ENCODE measurements around the gene RECK.
"Not testable (repeated sequence)": the region's sequence is repeated elsewhere in the genome, so short reads cannot be mapped to it uniquely, and the experiment has no call there.

The RECK gene

GRCh38 chr9:36150574-36151315 is 114.0 kb downstream of the RECK start:
- in situ Hi-C loops (cut with MboI; ENCODE audit: low sequenced_read_pairs), result no loop called here

GRCh38 chr9:36151316-36152210 is 114.8 kb downstream of the RECK start:
- in situ Hi-C loops (cut with MboI; ENCODE audit: low sequenced_read_pairs), result no loop called here

- in situ Hi-C loops (cut with MboI; ENCODE audit: low sequenced_read_pairs), result no loop called here
Measured at GRCh38 chr9:36152741-36153438, 116.2 kb downstream of the RECK start.

- in situ Hi-C loops (cut with MboI; ENCODE audit: low sequenced_read_pairs), result no loop called here
Measured at GRCh38 chr9:36153746-36154145, 117.0 kb downstream of the RECK start.

- in situ Hi-C loops (cut with MboI; ENCODE audit: low sequenced_read_pairs), result no loop called here
Measured at GRCh38 chr9:36154331-36154952, 117.7 kb downstream of the RECK start.

DNA sequence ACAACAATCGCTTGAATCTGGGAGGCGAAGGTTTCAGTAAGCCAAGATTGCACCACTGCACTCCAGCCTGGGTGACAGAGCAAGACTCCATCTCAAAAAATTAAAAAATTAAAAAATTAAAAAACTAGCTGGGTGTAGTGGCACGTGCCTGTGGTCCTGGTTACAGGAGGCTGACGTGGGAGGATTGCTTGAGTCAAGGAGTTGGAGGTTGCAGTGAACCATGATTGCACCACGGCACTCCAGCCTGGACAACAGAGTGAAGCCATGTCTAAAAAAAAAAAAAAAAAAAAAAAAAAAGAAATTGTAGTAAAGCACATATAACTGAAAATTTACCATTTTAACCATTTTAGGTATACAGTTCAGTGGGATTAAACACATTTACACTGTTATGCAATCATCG is 119.4 kb downstream of the RECK start:
- in situ Hi-C loops (cut with MboI; ENCODE audit: low sequenced_read_pairs), result no loop called here

- in situ Hi-C loops (cut with MboI; ENCODE audit: low sequenced_read_pairs), result no loop called here
Measured at GRCh38 chr9:36158122-36158521, 121.4 kb downstream of the RECK start.

- in situ Hi-C loops (cut with MboI; ENCODE audit: low sequenced_read_pairs), result no loop called here
Measured at GRCh38 chr9:36158917-36159316, 122.2 kb downstream of the RECK start.

DNA sequence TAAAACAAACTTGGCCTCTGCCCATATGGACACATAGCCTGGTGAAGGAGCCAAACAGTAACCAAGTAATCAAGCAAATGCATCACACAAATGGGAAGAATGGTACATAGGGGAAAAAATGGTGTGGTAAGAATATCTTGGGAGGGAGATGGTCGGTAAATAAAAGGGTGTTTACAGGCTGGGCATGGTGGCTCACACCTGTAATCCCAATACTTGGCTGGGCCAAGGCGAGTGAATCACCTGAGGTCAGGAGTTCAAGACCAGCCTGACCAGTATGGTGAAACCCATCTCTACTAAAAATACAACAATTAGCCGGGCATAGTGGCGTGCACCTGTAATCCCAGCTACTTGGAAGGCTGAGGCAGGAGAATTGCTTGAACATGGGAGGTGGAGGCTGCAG is 122.8 kb downstream of the RECK start:
- in situ Hi-C loops (cut with MboI; ENCODE audit: low sequenced_read_pairs), result not testable (repeated sequence)

GRCh38 chr9:36160126-36160525 is 123.4 kb downstream of the RECK start:
- in situ Hi-C loops (cut with MboI; ENCODE audit: low sequenced_read_pairs), result loop anchor here (5.0 kb wide), 1 partner anchor 58 kb away; no protein-coding TSS in a partner anchor

GRCh38 chr9:36161187-36161586 is 124.5 kb downstream of the RECK start:
- in situ Hi-C loops (cut with MboI; ENCODE audit: low sequenced_read_pairs), result loop anchor here (5.0 kb wide), 1 partner anchor 59 kb away; no protein-coding TSS in a partner anchor

DNA sequence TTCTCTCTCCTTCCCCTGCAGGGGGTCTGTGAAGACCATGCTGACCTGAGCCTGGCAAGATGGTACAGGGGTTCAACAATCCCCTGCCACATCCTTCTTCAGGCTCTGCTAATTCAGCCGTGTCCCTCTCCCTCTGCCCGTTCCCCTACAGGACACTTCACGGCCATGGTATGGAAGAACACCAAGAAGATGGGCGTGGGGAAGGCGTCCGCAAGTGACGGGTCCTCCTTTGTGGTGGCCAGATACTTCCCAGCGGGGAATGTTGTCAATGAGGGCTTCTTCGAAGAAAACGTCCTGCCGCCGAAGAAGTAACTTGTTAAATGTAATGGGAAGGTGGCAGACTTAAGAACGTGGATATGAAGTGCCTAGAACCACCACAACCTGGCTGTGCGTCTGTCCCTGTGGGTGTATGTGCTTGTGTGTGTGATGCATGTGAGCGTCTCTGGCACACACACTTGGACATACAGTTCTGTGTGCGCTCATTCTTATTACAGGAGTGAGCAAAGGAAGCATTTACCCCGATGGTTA is 125.6 kb downstream of the RECK start:
- in situ Hi-C loops (cut with MboI; ENCODE audit: low sequenced_read_pairs), result loop anchor here (5.0 kb wide), 1 partner anchor 60 kb away; no protein-coding TSS in a partner anchor

DNA sequence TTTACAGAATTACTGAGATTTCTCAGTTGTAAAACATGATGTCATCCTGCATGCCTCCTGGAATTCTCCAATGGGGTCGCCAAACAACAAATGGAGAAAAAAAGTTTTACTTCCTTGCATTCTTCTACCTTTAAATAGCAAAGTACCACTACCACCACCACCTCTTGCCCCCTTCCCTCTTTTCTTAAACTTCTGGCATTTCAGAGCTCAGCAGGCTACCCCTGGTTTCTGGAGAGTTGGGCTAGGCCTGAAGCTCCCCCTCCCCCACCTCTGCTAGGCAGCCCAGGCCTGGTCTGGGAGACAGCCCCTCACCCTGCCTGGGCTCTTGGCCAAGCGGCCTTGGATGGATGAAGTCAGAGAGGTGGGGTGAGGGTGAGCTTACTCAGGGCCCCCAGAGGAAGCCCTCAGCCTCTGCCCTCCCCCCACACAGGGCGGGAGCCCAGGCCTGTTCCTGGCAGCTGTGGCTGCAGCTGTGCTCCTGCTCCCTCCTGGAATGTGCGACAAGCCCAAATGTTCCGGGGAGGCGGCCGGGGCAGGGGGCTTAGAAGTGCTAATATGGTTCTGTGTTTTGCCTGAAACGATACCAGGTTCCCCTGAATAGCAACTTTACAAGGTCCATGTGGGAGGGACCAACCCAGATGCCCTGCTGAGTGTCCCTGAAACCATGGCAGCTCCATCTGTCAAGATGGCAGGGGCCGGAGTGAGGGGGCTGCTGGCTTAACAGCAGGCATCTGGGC is 126.5 kb downstream of the RECK start:
- in situ Hi-C loops (cut with MboI; ENCODE audit: low sequenced_read_pairs), result loop anchor here (5.0 kb wide), 1 partner anchor 61 kb away; no protein-coding TSS in a partner anchor

DNA sequence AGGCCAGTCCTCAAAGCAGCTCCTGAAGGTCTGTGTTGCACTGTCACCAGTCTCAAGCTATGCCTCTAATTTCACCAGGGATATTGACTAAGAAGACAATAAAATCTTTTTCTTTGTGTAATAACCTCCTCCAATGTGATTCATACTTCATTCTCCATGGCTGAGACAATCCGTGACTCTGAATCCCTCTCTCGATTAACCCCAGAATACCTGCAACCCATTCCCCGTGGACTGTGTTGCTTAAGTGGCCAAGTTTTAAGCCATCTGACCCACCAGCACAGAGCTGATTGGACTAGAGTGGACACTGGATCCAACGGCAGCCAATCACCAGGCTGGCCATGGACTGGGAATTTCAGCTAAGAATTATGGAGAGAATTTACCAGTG is 127.1 kb downstream of the RECK start:
- in situ Hi-C loops (cut with MboI; ENCODE audit: low sequenced_read_pairs), result loop anchor here (5.0 kb wide), 1 partner anchor 61 kb away; no protein-coding TSS in a partner anchor

DNA sequence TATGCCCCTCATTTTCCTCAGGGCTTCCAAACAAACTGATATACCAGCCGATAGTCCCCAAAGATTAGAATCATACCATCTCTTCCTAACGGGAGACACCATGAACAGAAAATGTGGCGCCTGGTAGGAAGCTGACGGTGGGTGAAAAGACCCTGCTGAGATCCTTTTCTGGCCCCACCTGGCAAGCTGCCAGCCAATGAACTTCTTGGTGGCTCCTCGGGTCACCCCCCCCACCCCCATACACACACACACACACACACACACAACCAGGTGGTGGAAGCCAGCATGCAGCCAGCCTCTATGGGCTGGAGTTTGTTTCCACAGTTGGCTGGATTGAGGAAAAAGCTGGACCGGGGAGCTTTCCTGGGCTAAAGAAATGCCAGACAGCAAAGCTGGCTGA is 127.7 kb downstream of the RECK start:
- in situ Hi-C loops (cut with MboI; ENCODE audit: low sequenced_read_pairs), result loop anchor here (5.0 kb wide), 1 partner anchor 62 kb away; no protein-coding TSS in a partner anchor

GRCh38 chr9:36164989-36165388 is 128.3 kb downstream of the RECK start:
- in situ Hi-C loops (cut with MboI; ENCODE audit: low sequenced_read_pairs), result loop anchor here (5.0 kb wide), 1 partner anchor 63 kb away; no protein-coding TSS in a partner anchor

DNA sequence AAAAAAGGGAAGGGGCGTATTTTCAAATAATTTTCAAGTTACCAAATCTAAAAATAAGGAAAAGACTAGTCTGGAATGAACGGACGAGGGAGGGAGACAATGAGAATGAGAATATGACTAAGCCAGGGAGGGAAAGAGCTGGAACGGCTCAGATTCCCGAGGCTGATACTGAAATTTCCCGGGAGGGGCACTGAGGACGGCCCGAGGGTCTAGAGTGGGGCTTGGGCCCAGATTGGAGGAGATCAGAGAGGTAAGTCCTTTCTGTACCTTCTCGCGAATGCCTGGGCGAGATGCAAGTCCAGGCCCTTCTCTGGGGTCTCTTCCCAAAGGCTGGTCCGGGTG is 129.1 kb downstream of the RECK start:
- in situ Hi-C loops (cut with MboI; ENCODE audit: low sequenced_read_pairs), result no loop called here

DNA sequence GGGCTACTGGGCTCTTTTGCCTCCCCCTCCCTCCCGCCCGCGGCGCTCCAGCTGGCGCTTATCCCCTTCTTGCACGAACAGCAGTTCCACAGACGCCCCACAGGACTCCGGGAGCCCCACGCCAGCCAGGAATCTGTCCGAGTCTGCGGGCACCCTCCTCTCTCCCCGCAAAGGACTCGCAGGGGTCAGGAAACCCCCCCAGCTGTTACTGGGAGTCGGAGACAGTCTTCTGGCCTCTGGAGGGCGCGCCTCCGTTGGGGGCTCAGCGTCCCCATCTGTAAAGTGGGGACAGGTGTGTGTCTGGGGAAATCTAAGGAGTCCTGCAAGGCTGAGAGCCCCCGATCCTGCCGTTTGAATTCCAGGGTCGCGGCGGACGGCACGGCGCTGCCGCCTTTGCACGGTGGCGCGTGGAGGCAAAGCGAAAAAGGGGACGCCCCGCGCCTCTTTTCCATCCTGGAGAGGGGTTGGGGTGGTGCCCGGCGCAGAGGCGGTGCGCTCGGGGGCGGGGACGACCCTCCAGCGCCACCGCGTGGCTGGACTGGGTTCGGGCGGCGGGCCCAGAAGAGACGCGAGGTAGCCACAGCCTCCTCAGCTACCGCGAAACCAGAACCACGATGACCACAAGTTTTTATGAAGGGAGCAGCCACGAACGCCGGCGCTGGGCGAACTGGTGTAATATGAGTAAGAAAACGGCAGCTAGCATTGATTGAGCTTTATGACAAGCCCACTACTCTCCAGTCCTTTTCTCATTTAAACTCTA is 129.6 kb downstream of the RECK start:
- in situ Hi-C loops (cut with MboI; ENCODE audit: low sequenced_read_pairs), result no loop called here

- in situ Hi-C loops (cut with MboI; ENCODE audit: low sequenced_read_pairs), result no loop called here
Measured at GRCh38 chr9:36169166-36169565, 132.5 kb downstream of the RECK start, which contains the start of gene CCIN. CCIN (plus strand) TSS chr9:36169388; CDS start chr9:36169503, 115 bp downstream.
